Renal cortex interstitium (tissue), 11 donors: ENCODE results near the gene PDE4D. TPM values are rescaled to one million over a fixed set of nuclear protein-coding genes. Genes with fewer than 3 reads are reported as not detected.

Experiments used
- DNase-seq, 11 donors: peaks; one replicate each; pipeline ENCODE4 v3.0.0-alpha.2; 2013; ENCODE audit warnings: low read depth in 9 of 11, low spot score in 4 of 11; ENCODE audit errors: extremely low read depth in 1 of 11
- polyA plus RNA-seq, 3 donors: library from polyadenylated mRNA; unstranded; fragments of 120-200 nt; gene quantifications; one replicate each; pipeline ENCODE4 v1.2.1, GENCODE V29; 2013; ENCODE audit not compliant: insufficient read length in 3 of 3

Gene PDE4D
- polyA plus RNA-seq, 3 donors: 18.6 to 43.9 (median 21.4) TPM

DNA sequence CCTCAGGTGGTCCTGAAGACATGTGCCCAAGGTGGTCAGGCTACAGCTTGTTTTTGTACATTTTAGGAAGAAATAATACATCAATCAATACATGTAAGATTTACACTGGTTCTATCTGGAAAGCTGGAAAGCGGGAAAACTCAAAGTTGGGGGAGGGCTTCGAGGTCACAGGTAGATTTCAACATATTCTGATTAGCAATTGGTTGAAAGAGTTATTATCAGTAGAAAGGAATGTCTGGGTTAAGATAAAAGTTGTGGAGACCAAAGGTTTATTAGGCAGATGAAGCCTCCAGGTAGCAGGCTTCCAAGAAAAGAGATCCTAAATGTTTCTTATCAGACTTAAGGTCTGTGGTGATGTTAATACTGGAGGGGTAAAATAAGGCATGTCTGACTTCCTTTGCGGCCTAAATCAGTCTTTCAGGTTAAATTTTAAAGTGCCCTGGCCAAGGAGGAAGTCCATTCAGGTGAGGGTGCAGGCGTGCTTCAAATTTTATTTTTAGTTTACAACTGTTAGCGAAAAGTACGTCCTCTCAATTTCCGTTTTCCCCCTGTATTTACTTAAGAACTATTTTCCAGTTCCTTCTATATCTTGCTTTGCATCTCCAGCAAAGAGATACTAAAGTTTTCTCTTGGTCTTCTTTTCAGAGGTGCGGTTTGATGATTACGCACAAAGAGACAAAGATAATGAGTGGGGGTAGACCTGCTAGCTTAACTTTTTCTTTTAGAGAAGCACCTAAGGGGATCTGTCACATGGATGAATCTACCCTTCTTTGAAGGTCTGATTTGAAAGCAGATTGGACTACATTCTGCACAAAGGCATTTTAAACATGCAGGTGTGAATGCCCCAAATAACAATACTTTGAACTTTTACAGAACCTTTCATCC is 732.1 kb downstream of the PDE4D start:
- no peak for DNase-seq

DNA sequence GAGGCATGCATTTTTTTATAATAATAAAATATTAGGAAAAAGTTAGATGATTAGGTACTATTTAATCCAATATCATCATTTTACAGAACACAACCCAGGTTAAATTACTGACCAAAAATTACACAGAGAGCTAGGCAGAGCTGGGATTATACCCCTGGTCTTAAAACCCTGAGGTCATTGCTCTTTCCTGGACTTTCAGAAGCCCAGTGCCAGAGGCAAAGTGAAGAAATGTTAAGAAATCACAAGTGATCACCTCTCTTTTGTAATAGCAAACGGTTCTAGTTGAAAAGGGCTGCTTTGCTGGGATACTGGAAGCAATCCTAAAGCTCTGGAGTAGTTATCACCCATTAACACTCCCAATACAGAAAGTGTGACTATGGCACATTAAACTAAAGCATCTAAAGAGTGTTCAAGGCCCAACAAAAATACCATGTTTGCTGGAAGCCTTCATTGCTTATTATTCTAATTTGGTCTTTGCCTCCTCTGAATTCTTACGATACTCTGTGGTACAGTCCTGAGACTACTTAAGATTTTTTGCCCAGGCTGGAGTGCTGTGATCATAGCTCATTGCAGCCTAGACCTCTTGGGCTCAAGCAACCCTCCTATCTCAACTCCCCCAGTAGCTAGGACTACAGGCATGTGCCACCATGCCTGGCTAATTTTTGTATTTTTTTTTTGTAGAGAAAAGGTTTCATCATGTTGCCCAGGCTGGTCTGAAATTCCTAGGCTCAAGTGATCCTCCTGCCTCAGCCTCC is 734.7 kb downstream of the PDE4D start:
- no peak for DNase-seq

DNA sequence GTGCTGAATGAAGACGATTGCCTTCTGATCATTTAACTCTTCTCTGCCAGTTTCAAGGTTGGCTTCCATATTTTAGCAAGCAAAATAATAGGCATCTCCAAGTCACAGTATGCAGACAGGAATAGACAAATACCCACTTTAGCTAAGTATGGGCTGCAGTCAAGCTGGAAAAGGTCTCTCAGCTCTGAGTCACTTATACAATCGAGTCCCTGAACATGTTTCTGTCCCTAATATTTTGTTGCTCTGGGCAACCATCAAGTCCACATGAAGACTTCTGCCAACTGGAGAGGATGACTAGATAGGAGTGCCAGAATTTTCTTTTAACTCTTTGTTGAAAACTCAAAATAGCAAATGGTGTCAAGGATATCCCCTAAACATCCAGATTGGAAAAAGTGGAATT is 735.4 kb downstream of the PDE4D start:
- DNase-seq: no peak

DNA sequence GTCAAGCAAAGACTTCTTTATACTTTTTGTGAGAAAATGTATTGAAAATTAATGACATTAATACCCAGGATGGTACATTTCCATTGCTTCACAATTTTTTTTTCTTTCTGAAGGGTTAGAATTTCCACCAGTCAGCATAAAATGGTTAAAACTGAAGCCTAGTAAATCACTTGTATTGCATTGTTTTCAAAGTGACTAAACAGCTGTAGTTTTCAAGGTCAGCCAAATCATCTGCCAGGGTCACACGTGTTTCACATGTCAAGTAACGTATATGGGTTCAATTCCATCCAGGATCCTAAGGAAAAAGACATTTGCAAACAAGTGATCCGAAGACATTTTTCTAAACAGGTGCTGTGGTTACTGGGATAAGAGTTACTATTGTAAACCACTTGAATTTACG is 736.5 kb downstream of the PDE4D start:
- DNase-seq: no peak

DNA sequence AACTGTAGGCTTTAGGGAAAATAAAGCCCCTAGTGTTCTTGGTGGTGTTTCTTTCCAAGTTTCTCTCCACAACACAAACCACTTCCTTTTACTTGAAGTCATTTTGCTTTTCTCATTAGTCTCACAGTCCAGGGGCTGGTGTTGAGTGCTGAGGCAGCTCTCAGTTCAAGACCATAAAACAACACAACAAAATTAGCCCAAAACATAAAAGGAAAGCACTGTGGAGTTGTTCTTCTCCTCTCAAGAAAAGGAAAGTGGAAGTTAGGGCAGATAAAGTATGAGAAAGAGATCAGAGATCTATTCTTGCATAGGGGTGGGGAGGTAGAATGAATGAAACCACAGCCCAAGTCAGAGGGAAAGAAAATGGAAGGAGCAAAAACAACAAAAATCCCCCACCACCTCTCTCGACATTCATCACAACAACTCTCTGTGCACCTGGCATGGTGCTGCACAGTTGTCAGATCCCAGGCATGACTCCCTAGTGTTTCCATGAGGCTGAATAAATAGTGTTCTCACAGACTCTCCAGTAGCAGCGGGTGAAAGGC is 740.8 kb downstream of the PDE4D start:
- DNase-seq: no peak

DNA sequence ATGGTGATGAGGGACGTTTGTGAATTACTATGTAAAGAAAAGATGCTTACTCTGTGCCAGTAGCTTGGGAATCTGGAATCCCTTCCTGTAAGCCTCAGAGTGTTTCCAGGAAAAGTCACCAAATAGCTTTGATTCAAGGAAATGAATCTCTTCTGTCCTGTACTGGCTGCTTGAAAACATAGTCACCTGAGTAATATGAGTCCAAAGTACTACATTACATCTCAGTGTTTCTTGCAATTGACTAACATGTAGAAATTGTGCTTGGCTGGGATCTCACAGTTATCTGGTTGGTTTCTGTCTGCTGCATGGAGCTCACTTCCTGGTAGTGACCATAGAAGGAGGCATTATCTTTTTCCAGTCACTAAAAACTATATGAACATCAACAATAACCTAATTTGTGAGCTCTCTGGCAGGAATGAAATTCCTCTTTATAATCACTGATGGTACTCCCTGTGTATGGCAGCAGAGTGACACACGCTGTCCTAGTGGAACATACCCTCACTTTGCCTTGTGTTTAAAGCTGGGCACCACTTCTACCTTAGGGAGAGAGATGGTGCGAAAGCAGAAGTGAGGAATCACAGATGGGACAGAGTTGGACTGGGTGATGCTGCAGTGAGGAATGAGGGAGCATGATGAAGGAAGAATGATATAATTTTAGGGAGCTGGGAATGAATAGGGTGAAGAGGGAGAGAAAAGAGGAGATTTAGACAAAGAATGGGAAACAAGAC is 742.2 kb downstream of the PDE4D start:
- DNase-seq: no peak

DNA sequence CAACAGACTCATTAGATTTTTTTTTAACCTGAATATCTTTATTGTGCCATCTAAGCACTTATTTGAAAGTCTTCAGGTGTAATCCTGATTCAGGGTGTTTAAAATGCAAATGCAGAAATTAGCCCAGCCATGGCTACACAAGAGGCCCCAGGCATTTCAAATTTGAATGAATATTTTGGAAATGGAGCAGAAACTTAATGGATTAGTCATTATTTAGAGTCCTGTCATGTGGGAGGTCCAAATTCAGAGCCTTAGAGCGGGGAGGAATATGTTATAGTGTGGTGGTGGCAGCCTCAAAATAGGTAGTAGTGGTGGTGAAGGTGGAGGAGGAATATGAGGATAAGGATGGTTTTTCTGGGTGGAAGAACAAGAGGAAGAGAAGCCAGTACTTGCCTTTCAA is 743.7 kb downstream of the PDE4D start:
- no peak for DNase-seq

DNA sequence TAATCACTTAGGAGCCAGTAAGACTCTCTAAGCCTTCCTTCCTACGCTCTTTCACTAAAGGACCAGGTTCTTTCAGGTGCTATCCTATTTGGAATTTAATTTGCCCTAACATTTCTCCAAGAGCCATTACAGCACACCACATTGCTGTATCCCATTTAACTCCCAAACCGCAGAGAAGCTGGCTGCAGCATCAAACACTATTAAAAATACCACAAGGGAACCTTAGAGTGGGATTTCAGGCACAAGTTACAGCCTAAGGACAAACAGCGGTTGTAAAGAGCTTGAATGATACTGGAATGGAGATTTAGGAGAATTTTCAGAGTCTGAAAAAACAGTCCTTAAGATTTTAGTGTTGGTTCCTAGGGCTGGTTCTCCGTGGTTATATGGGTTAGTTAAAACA is 744.3 kb downstream of the PDE4D start:
- no peak for DNase-seq

DNA sequence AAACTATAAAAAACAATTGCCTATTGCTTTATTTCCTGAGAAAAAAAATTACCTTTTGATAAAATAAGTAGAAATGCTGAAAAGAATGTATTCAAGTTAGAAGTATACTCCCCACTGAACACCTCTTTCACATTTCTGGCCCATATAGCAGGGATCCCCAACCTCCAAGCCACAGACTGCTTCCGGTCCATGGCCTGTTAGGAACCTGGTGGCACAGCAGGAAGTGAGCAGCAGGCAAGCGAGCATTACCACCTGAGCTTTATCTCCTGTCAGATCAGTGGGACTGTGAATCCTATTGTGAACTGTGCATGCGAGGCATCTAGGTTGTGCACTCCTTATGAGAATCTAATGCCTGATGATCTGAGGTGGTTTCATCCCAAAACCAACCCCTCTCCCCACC is 746.8 kb downstream of the PDE4D start:
- no peak for DNase-seq

DNA sequence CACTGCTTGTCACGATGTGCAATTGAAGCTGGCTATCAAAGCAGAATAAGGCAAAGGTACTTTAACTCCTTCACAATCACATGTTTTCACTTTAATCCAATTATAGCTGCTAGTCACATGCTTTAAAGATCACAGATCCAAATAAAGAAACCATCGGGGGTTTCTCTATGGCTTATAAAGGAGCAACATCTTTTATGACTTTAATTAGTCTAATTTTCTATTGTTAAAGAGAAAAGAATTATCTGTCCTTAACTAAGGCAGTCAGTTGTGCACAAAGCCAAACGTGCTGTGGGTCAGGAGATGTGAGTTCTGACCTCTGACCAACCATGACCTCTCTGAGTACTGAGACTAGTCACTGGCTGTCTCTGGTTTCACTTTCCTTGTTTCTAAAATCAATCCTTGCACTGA is 749.6 kb downstream of the PDE4D start:
- no peak for DNase-seq

DNA sequence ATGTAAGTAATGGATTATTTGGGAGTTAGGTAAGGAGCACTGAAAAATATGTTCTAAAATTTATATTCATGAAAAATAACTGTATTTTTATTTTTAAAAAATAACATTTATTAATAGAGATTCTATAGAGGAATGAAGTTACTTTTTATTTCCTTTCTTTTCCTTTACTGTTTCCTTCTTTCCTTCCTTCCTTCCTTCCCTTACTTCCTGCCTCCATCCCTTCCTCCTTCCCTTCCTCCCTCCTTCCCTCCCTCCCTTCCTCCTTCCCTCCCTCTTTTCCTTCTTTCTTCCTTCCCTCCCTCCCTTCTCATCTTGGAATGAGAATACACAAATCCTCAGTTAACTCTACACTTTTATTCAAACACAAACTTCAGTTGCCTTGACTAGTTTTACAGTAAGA is 750.6 kb downstream of the PDE4D start:
- DNase-seq: no peak

DNA sequence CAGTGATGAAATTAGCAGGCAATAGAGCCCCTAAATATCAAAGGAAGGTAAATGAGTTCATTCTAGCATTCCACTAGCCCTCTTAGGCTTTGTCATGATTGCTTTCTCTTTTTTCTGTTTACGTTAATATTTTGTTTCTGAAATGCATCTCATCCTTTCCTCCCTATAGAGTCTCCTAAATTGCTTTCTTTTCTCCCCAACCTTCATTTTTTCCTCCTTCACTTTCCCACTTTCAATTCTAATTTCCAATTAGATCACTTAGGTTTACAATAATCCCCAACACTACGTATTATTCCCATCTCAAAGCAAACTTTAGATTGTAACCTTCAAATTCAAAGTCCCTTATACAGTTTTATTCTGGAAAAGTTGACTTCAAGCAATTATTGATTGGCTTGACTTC is 751.4 kb downstream of the PDE4D start:
- DNase-seq: no peak

DNA sequence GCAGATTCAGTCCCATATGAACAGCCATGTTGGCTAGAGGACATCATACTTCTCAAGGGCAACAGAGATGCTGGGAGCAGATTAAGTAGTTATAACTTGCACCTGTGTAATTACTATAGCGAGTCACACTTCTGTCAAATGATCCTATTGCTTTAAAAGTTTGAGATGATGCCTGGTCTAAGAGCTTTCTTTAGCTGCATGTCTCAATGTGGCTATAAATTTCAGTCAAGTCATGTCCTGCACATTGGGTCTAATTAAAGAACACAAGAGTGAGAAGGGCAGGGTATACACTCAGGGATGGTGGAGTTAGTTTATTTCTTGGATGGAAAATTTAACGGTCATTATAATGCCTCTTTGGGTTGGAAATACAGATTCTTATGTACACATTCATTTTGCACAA is 753.4 kb downstream of the PDE4D start:
- no peak for DNase-seq

DNA sequence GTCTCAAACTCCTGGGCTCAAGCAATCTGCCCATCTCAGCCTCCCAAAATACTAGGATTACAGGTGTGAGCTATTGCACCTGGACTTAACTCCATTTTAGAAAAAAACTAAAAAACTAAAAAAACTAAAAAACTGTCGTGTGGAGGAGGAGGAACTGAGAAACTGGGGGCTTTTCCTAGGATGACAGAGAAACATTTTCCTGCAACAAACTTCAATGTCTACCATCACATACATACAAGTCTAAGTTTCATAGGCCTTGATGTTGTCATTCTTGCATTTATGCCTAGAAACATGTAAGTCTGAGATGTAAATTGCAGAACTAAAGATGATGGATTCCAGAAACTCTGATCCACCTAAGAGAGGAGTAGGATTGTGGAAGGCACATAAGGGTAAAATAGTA is 753.8 kb downstream of the PDE4D start:
- no peak for DNase-seq

DNA sequence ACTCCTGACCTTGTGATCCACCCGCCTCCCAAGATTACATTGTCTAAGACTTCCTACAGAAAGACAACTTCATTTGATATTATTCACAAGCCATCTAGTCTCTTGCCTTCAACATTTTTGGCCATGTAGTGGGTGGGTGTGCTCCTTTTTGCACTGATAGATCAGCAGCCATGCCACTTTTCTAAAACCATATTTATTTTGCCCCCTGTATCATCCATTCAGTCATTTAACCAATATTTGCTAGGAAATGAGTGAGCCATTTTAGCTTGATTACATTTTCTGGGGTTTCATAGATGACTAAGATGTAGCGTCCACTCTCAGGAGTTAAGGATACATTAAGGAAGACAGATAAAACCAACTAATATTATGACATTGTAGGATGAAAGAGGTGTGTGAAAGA is 755.0 kb downstream of the PDE4D start:
- DNase-seq: no peak

DNA sequence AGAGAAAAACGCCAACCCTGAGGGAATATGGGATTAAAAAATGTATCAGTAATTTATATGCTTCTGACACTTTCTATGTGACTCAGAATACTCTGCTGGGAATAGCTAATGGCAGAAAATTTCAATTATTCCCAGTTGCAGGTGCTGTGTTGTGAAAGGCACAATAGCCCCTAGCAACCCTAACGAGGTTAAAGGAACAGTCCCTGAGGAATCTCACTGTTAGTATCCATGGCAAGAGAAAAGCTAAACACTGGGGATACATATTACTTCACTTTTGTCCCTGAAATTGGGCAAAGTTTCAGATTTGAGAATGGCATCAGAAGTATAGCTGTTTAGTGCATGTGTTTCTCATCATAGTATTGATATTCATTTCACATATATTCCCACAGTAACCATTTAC is 755.7 kb downstream of the PDE4D start:
- no peak for DNase-seq

DNA sequence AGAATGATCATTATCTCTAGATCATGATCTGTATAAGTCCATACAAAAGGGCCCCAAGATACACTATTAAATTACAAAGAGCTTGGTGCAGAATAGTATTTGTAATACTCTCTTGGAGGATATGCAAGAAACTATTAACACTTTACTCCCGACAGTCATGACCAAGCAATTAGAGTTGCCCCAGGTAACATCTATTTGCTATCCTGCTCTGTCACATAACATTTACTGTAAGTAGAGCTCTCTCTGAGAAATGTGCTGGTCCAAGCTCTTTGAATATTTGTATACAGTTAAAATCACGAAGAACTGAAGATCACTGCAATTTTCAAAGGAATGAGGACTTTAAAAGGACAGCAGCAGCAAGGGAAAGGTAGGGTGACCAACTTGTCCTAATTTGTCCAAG is 757.0 kb downstream of the PDE4D start:
- no peak for DNase-seq

DNA sequence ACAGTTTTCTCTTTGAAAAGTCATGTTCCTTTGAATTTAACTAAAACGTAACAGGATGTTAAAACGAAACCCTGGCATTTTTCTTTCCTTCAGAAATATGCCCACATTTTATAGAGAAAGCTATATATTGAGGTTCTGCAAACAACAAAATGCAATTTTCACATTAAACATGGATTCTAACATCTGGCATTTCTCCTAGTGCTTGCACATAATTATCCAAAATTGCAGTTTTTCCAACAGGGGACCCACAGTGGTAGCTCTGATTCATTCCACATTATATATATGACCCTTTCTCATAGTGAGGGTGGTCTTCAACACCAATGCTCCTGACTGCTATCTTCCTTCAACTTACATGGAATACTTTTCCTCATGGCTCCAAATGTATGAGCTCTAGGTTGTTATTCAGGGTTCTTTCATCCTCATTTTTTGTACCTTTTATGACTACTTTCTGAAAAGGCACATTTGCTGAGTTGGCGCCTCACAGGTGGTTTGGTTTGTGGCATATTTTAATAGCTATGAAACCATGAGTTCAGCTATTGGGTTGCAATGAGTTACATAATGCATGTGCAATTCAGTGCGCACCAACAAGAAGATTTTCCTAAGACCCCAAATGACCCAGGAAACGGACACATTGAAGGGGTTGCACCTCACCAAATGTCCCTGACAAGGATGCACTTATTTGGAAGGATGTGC is 758.9 kb downstream of the PDE4D start:
- DNase-seq: no peak

DNA sequence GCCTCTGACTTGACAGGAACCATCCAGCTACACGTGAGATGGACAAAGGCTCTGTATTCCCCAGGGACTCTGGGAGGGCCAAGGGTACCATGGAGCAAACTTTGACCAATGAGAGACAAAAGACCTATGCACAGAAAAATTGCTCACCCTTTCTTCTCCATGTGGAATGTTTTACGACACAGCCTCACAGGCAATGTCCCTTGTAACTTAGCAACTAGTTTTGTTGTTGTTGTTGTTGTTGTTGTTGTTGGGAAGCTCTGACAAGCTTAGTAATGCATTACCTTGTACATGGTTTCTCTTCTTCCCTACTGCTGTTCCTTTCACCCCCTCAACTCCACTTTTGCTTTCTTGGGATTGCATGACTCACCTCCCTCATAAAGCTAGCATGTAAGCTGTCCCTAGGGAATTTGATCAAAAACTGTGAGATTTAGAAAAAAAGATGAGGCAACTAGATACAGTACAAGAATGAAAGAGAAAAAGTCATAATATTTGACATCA is 759.7 kb downstream of the PDE4D start:
- DNase-seq: no peak
